ENCODE data around the gene UGDH. TPM values are rescaled to one million over a fixed set of nuclear protein-coding genes. Genes with fewer than 3 reads are reported as not detected.

Gene UGDH
- total and polyA plus RNA-seq, 9 of the 15 experiments (the other 6 are each of a cell fraction or from before 2014, with no cell fraction given) = 5.5 to 21.7 (median 16.2) TPM

DNA sequence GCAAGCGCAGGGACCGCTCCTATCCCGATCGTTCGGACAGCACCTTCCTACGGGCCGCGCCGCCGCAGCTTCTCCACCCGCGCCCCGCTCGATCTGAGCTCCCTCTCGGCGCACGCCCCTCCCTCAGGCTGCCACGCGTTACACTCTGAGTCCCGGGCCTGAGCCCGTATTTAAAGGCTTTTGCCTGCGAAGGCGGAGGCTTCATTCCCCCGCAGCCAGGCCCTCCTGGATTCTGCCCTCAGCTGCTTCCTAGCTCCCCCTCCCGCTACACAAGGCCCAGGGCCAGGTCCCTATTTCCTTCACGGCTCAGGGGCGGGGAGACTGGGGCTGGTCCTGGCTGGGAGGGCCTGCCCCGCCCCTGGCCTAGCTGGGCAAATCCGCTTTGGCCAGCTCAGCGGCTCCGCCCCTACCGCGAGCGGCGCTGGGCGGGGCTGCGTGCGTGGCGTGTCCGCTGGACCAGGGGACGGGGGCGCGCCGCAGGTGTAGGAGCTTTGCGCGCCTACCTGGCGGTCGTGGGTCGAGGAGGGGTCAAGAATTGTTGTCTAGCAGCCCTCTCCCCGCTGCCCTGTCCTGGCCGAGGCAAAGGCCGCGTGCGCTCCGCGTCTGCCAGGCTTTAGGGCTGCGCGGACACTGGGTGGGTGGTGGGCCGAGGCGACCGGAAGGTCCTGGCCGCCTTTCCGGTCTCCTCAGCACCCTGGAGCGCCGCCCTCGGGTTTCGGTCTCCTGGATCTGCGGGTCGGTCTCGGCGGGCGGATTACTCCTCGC is at the start of gene UGDH (continued):
- TF ChIP-seq, protein P1, sequence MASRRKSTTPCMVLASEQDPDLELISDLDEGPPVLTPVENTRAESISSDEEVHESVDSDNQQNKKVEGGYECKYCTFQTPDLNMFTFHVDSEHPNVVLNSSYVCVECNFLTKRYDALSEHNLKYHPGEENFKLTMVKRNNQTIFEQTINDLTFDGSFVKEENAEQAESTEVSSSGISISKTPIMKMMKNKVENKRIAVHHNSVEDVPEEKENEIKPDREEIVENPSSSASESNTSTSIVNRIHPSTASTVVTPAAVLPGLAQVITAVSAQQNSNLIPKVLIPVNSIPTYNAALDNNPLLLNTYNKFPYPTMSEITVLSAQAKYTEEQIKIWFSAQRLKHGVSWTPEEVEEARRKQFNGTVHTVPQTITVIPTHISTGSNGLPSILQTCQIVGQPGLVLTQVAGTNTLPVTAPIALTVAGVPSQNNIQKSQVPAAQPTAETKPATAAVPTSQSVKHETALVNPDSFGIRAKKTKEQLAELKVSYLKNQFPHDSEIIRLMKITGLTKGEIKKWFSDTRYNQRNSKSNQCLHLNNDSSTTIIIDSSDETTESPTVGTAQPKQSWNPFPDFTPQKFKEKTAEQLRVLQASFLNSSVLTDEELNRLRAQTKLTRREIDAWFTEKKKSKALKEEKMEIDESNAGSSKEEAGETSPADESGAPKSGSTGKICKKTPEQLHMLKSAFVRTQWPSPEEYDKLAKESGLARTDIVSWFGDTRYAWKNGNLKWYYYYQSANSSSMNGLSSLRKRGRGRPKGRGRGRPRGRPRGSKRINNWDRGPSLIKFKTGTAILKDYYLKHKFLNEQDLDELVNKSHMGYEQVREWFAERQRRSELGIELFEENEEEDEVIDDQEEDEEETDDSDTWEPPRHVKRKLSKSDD (conservative IDR thresholded peaks at IDR 0.05; ENCODE audit: low read length) = no peak
- TF ChIP-seq SAFB (IDR thresholded peaks at IDR 0.05; ENCODE audit: borderline replicate concordance, low read depth, low read length) = peak; percentile 90
- peak; percentile 43 for TF ChIP-seq DACH1 (IDR thresholded peaks at IDR 0.05; ENCODE audit: partially characterized antibody)
- no peak for TF ChIP-seq FOXJ2 (tag; IDR thresholded peaks at IDR 0.05)
- TF ChIP-seq, protein P2, sequence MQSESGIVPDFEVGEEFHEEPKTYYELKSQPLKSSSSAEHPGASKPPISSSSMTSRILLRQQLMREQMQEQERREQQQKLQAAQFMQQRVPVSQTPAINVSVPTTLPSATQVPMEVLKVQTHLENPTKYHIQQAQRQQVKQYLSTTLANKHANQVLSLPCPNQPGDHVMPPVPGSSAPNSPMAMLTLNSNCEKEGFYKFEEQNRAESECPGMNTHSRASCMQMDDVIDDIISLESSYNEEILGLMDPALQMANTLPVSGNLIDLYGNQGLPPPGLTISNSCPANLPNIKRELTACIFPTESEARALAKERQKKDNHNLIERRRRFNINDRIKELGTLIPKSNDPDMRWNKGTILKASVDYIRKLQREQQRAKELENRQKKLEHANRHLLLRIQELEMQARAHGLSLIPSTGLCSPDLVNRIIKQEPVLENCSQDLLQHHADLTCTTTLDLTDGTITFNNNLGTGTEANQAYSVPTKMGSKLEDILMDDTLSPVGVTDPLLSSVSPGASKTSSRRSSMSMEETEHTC (IDR thresholded peaks at IDR 0.05) = no peak
- no peak for TF ChIP-seq ZNF551 (CRISPR knock-in tag; IDR thresholded peaks at IDR 0.05)
- TF ChIP-seq TSC22D4 (tag; IDR thresholded peaks at IDR 0.05) = no peak
- TF ChIP-seq, protein P3, sequence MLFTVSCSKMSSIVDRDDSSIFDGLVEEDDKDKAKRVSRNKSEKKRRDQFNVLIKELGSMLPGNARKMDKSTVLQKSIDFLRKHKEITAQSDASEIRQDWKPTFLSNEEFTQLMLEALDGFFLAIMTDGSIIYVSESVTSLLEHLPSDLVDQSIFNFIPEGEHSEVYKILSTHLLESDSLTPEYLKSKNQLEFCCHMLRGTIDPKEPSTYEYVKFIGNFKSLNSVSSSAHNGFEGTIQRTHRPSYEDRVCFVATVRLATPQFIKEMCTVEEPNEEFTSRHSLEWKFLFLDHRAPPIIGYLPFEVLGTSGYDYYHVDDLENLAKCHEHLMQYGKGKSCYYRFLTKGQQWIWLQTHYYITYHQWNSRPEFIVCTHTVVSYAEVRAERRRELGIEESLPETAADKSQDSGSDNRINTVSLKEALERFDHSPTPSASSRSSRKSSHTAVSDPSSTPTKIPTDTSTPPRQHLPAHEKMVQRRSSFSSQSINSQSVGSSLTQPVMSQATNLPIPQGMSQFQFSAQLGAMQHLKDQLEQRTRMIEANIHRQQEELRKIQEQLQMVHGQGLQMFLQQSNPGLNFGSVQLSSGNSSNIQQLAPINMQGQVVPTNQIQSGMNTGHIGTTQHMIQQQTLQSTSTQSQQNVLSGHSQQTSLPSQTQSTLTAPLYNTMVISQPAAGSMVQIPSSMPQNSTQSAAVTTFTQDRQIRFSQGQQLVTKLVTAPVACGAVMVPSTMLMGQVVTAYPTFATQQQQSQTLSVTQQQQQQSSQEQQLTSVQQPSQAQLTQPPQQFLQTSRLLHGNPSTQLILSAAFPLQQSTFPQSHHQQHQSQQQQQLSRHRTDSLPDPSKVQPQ (CRISPR knock-in tag; IDR thresholded peaks at IDR 0.05; ENCODE audit: borderline replicate concordance) = no peak
- TF ChIP-seq, protein P4, sequence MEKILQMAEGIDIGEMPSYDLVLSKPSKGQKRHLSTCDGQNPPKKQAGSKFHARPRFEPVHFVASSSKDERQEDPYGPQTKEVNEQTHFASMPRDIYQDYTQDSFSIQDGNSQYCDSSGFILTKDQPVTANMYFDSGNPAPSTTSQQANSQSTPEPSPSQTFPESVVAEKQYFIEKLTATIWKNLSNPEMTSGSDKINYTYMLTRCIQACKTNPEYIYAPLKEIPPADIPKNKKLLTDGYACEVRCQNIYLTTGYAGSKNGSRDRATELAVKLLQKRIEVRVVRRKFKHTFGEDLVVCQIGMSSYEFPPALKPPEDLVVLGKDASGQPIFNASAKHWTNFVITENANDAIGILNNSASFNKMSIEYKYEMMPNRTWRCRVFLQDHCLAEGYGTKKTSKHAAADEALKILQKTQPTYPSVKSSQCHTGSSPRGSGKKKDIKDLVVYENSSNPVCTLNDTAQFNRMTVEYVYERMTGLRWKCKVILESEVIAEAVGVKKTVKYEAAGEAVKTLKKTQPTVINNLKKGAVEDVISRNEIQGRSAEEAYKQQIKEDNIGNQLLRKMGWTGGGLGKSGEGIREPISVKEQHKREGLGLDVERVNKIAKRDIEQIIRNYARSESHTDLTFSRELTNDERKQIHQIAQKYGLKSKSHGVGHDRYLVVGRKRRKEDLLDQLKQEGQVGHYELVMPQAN (IDR thresholded peaks at IDR 0.05; ENCODE audit: borderline replicate concordance) = peak; percentile 61; the same call in 1 of the 2 replicates
- TF ChIP-seq, protein P5, sequence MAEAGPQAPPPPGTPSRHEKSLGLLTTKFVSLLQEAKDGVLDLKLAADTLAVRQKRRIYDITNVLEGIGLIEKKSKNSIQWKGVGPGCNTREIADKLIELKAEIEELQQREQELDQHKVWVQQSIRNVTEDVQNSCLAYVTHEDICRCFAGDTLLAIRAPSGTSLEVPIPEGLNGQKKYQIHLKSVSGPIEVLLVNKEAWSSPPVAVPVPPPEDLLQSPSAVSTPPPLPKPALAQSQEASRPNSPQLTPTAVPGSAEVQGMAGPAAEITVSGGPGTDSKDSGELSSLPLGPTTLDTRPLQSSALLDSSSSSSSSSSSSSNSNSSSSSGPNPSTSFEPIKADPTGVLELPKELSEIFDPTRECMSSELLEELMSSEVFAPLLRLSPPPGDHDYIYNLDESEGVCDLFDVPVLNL (CRISPR knock-in tag; IDR thresholded peaks at IDR 0.05; ENCODE audit: low read depth) = no peak
- TF ChIP-seq DMBX1 (CRISPR knock-in tag; IDR thresholded peaks at IDR 0.05; ENCODE audit: borderline replicate concordance) = no peak; the same call in 1 of the 2 replicates
- TF ChIP-seq SIN3A (IDR thresholded peaks at IDR 0.05; ENCODE audit: borderline replicate concordance in 2 of 2, control insufficient read depth in 1 of 2, low read depth in 2 of 2, low read length in 2 of 2) = peak; percentile 49 to 51; a peak in 2 of 4 replicates
- no peak for TF ChIP-seq ESRRB (CRISPR knock-in tag; IDR thresholded peaks at IDR 0.05; ENCODE audit: borderline replicate concordance)
- 0 out of 2 replicates have a peak, but pooled peaks have one; percentile 2 for TF ChIP-seq CBFA2T3 (IDR thresholded peaks at IDR 0.05)
